GM13976 (cell line): ENCODE data around the gene OR51G1.

Source experiments
- DNase-seq: peaks from one replicate; pipeline ENCODE4 v3.0.0; 2012; ENCODE audit warnings: low spot score
- CTCF ChIP-seq: IDR thresholded peaks from 2 replicates; pipeline ENCODE4 v1.5.1; 2012; ENCODE audit warnings: borderline replicate concordance, mild to moderate bottlenecking; ENCODE audit not compliant: insufficient read depth; ENCODE audit errors: extremely low read depth, missing control alignments, control extremely low read depth
- in situ Hi-C: fragments of 300-500 bp; cut with MboI; formaldehyde crosslinking; loops from one replicate; pipeline ENCODE4 v1.12.0; 2022; ENCODE audit warnings: low sequenced_read_pairs, mixed read lengths, inconsistent platforms; ENCODE audit not compliant: unreplicated experiment

The OR51G1 gene

GRCh38 chr11:4891996-4892640 lies 32.0 kb downstream of the OR51G1 start:
- DNase-seq, result no peak
- no peak for TF ChIP-seq CTCF
- in situ Hi-C loops, result no loop called here

- no peak for DNase-seq
- in situ Hi-C loops, result no loop called here
- TF ChIP-seq CTCF, result no peak
Observed at GRCh38 chr11:4890279-4890678, 33.9 kb downstream of the OR51G1 start.

- no peak for DNase-seq
- TF ChIP-seq CTCF, result no peak
- in situ Hi-C loops, result no loop called here
Observed at GRCh38 chr11:4887591-4887990, 36.5 kb downstream of the OR51G1 start.

GRCh38 chr11:4886186-4886585 lies 38.0 kb downstream of the OR51G1 start:
- no peak for TF ChIP-seq CTCF
- in situ Hi-C loops, result no loop called here
- DNase-seq, result no peak

- no peak for DNase-seq
- TF ChIP-seq CTCF, result no peak
- in situ Hi-C loops, result no loop called here
Observed at GRCh38 chr11:4884361-4884760, 39.8 kb downstream of the OR51G1 start.

GRCh38 chr11:4882543-4882942 lies 41.6 kb downstream of the OR51G1 start:
- in situ Hi-C loops, result no loop called here
- no peak for TF ChIP-seq CTCF
- DNase-seq, result no peak
